Central memory CD4-positive, alpha-beta T cell (primary cell): Measurements from ENCODE around the gene DQX1.
"Not testable (repeated sequence)": the region's sequence is repeated elsewhere in the genome, so short reads cannot be mapped to it uniquely, and the experiment has no call there.

ENCODE experiments used
- DNase-seq: peaks from one replicate; pipeline ENCODE4 v3.0.0; 2022
- total RNA-seq, 3 experiments: gene quantifications; one replicate each; lab custom pipeline; 2026; lab: John Stamatoyannopoulos, UW

Gene DQX1, protein sequence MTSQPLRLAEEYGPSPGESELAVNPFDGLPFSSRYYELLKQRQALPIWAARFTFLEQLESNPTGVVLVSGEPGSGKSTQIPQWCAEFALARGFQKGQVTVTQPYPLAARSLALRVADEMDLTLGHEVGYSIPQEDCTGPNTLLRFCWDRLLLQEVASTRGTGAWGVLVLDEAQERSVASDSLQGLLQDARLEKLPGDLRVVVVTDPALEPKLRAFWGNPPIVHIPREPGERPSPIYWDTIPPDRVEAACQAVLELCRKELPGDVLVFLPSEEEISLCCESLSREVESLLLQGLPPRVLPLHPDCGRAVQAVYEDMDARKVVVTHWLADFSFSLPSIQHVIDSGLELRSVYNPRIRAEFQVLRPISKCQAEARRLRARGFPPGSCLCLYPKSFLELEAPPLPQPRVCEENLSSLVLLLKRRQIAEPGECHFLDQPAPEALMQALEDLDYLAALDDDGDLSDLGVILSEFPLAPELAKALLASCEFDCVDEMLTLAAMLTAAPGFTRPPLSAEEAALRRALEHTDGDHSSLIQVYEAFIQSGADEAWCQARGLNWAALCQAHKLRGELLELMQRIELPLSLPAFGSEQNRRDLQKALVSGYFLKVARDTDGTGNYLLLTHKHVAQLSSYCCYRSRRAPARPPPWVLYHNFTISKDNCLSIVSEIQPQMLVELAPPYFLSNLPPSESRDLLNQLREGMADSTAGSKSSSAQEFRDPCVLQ
- total RNA-seq, result 0 to 0.42 (median 0.33) reads per million in 3 experiments

GRCh38 chr2:74525717-74526648, at the start of gene DQX1:
Gene DQX1 (minus strand): TSS chr2:74526231. CDS start chr2:74525729, 502 bp downstream.
- no peak for DNase-seq

- no peak for DNase-seq
These were observed 49.3 kb upstream of the DQX1 start for GRCh38 chr2:74575320-74575719.

DNA sequence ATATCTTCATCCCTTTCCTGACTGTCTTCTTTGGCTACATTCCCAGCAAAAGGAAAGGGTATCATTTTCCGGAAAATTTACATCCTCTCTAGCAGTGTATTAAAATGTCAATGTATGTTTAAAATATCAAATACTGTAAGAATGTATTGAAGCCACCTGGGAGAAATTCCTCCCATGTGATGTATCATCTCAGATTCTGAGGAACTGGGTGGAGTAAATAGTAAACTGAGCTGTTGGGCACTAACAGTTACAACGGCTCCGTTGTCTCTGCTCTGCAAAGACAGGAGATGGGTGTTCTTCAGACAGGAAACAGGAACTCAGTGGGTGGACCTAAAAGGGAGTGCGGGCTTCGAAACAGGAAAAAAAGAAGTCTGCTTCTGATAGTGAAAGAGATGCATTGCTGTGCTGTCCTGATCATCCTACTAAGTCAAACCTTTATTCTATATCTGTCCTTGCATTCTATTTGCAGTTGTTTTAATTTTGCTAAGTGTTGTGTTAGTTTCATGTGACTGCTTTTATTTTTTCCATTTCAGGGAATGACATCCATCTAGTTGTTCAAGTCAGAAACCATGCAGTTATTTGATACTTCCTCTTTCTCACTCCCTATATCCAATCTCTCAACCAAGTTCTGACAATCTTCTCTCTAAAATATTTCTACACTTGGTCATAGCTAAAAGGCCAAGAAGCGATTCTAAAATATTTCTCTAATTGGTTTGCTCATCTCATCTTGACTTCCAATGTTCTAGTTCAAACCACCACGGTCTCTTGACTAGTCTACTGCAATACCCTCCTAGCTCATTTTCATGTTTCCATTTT, 47.9 kb upstream of the DQX1 start:
- peak; percentile 23 for DNase-seq

DNA sequence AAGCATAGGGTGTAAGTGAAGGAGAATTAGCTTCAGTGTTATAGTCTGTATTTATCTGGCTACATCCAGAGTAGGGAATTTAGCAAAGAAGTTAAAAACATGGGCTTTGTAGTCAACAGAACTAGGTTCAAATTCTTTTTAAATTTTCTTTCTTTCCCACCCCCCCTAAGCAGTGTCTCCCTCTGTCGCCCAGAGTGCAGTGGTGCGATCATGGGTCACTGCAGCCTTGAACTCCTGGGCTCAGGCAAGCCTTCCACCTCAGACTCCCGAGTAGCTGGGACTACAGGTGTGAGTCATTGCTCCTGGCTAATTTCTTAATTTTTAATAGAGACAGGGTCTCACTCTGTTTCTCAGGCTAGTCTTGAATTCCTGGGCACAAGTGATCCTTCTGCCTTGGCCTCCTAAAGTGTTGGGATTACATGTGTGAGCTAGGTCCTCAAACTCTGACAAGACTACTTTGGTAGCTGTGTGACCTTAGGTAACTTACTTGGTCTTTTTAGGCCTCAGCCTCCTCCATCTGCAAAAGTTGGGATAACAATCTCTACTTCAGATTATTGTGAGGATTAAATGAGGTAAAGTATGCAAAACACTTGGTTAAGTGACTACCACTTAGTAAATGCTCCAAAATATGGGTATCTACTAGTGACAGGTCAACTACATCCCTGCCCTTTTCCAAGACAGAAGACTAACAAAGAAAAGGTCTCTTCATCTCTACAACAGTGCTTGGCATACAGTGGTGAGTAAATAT, 46.3 kb upstream of the DQX1 start:
- no peak for DNase-seq

DNA sequence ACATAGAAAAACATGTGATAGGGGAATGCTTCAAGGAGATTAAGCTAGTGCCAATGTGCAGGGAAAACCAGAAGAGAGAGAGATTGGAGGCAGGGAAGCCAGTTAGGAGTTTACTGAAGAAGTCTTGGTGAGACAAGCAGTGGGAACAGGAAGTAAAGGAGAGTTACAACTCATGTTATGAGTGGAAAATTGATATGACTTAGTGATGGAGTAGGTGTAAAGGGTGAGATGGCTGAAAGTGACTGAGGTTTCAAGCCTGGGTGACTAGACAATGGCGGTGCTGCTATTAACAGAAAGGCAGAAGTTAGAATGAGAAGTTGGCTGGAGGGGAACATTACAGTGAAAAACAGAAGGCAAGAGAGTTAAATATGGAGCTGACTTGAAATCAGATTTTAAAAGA, 45.0 kb upstream of the DQX1 start:
- DNase-seq, result no peak

- DNase-seq, result no peak
These were observed 43.7 kb upstream of the DQX1 start for GRCh38 chr2:74569686-74570085.

DNA sequence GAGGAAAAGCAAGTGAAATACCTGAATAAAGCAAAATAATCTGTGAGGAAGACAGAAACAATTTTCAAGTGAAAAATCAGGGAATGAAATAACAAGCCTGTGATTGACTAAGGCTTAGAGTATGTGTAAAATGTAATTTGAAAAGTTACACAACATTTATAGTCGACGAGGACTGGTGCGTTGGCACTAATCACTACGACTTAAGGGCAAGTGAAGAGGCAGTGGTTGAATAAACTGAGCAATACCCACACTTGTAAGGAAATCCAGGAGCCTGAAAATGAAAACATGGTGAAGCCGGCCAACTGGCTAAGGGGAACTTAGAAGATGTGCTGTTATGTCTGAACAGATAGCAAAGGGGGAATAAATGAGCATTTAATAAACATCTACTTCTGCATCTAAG, 41.9 kb upstream of the DQX1 start:
- no peak for DNase-seq

DNA sequence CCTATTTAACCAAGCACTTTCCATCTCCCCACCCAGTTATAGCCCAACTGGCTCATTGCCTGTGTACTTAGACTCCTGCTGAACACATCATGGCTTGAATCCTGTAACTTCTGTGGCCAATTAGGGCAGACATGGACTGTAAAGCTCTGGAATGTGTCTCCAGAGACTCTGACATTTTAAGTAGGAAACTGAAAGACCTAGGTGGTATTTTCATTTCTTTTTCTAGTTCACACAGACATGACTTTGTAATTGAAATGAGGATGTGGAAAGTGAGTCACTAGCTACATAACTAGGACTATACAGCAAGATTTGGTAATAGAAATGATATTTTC, 40.7 kb upstream of the DQX1 start:
- DNase-seq, result no peak

GRCh38 chr2:74566076-74566753, 40.2 kb upstream of the DQX1 start:
- no peak for DNase-seq

DNA sequence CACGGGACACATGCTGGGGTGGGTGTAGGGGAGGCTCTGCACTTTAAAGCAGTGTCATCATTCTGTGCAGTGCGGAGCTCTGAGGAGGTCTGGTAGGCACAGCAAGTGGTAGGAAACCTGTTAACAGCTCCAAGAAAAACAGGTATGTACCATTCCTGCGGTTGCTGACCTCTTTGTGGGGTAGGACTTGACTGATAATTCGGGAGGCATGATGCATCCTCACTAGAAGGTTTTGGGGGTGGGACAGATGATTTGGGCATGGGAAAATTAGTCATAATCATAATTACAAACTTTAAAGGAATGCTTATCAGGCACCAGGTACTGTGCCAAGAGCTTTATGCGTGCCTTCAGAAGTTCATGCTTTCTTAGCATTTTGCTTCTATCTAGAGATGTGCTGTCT, 38.2 kb upstream of the DQX1 start:
- DNase-seq, result no peak

GRCh38 chr2:74562126-74562775, 36.2 kb upstream of the DQX1 start:
- no peak for DNase-seq

GRCh38 chr2:74561022-74561421, 35.0 kb upstream of the DQX1 start:
- not testable (repeated sequence) for DNase-seq

DNA sequence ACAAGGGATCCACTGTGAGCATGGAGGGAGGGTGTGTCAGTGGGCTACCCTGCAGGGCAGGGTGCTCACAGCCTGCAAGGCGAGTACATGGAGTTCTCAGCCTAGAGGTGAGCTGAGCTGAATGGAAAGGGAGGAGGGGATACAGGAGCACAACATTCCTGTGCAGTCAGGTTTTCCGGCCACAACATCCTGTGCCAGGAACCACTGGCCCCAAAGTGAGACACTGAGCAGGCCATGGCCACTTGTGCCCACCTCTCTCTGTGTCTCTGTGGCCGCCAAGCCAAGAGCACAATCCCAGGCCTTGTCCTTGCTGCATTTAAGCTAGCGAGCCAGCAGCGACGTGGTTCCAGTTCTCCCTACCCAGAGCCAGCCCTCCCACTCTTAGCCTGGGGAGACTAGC, 34.6 kb upstream of the DQX1 start:
- DNase-seq, result no peak

- DNase-seq, result no peak
These were observed 33.9 kb upstream of the DQX1 start for GRCh38 chr2:74559912-74560311.

- DNase-seq, result no peak
These were observed 32.5 kb upstream of the DQX1 start for GRCh38 chr2:74558284-74559230.

- no peak for DNase-seq
These were observed 30.9 kb upstream of the DQX1 start for GRCh38 chr2:74556831-74557370.

DNA sequence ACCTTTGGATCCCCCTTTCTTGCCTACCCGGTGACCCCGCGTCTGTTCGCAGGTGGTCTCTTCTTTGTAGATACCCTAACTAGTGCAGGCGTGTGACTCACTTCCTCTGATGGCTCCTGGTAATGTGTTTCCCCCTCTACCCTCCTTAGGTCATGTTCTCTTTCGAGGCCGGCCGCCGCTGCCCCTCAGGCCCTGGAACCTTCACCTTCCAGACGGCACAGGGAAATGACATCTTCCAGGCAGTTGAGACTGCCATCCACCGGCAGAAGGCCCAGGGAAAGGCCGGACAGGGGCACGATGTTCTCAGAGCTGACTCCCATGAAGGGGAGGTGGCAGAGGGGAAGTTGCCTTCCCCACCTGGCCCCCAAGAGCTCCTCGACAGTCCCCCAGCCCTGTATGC, 30.1 kb upstream of the DQX1 start:
- no peak for DNase-seq

DNA sequence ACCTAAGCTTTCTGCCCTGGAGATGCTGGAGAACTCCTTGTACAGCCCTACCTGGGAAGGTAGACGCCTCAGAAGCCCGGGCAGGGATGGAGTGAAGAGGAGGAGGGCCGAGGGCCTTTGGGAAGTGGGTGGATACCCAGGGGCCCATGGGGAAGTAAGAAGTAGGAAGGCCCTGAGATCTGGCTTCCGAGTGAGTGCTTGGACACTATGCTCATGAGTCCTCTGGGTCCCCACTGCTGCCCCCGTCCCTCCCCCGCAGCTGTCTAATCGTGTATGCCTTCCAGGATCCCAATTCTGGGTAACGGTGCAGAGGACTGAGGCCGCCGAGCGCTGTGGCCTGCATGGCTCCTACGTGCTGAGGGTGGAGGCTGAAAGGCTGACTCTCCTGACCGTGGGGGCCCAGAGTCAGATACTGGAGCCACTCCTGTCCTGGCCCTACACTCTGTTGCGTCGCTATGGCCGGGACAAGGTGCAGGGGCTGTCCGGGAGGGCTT, 29.6 kb upstream of the DQX1 start:
- DNase-seq, result no peak
